GM23248 (cell line): ENCODE measurements around the gene ANGEL1. TPM values are rescaled to one million over a fixed set of nuclear protein-coding genes. Genes with fewer than 3 reads are reported as not detected.
A peak's percentile ranks its signal among the peaks of the same experiment; 100 is the strongest.

Source experiments
- DNase-seq: peaks from one replicate; pipeline ENCODE4 v3.0.0-alpha.2; 2015
- H2AFZ ChIP-seq: fragments of 200-600 bp; sonication (generic); 2 replicates; pipeline ENCODE4 v1.6.1; 2016; ENCODE audit warnings: antibody characterized with exemption
- H3F3A ChIP-seq: fragments of 200-600 bp; sonication (generic); 2 replicates; pipeline ENCODE4 v1.6.1; 2016; ENCODE audit warnings: mild to moderate bottlenecking, antibody characterized with exemption, mixed run types; ENCODE audit not compliant: insufficient read depth
- H3K27ac ChIP-seq: fragments of 200-600 bp; sonication (generic); 2 replicates; pipeline ENCODE4 v1.5.1; 2016; ENCODE audit warnings: mild to moderate bottlenecking
- H3K27me3 ChIP-seq: fragments of 200-600 bp; sonication (generic); replicated peaks from 2 replicates; pipeline ENCODE4 v1.6.1; 2016; ENCODE audit warnings: mild to moderate bottlenecking; ENCODE audit not compliant: insufficient read depth
- H3K36me3 ChIP-seq: fragments of 200-600 bp; sonication (generic); 2 replicates; pipeline ENCODE4 v1.6.1; 2016; ENCODE audit warnings: low read depth, mild to moderate bottlenecking
- H3K4me1 ChIP-seq: fragments of 200-600 bp; sonication (generic); 2 replicates; pipeline ENCODE4 v1.6.1; 2016; ENCODE audit warnings: mild to moderate bottlenecking; ENCODE audit not compliant: insufficient read depth
- H3K4me2 ChIP-seq: fragments of 200-600 bp; sonication (generic); one replicate; pipeline ENCODE4 v1.6.1; 2016; ENCODE audit warnings: mild to moderate bottlenecking; ENCODE audit not compliant: unreplicated experiment
- H3K4me3 ChIP-seq: fragments of 200-600 bp; sonication (generic); 2 replicates; pipeline ENCODE4 v1.5.1; 2016; ENCODE audit warnings: mild to moderate bottlenecking
- H3K79me2 ChIP-seq: fragments of 200-600 bp; sonication (generic); 2 replicates; pipeline ENCODE4 v1.6.1; 2016; ENCODE audit warnings: mild to moderate bottlenecking; ENCODE audit not compliant: insufficient read depth
- H3K9ac ChIP-seq: fragments of 200-600 bp; sonication (generic); 2 replicates; pipeline ENCODE4 v1.6.1; 2016; ENCODE audit warnings: mild to moderate bottlenecking
- H3K9me2 ChIP-seq: fragments of 200-600 bp; sonication (generic); 2 replicates; pipeline ENCODE4 v1.6.1; 2016; ENCODE audit warnings: mixed run types, mild to moderate bottlenecking, moderate library complexity; ENCODE audit not compliant: insufficient read depth
- H3K9me3 ChIP-seq: fragments of 200-600 bp; sonication (generic); one replicate; pipeline ENCODE4 v1.6.1; 2017; ENCODE audit warnings: low read depth
- H4K20me1 ChIP-seq: fragments of 200-600 bp; sonication (generic); 2 replicates; pipeline ENCODE4 v1.6.0; 2016; ENCODE audit not compliant: insufficient read depth
- EZH2 ChIP-seq: fragments of 200-600 bp; sonication (generic); IDR thresholded peaks from 2 replicates; pipeline ENCODE4 v1.6.1; 2018; ENCODE audit warnings: antibody characterized with exemption, mild to moderate bottlenecking; ENCODE audit not compliant: insufficient read depth, poor library complexity, severe bottlenecking
- EZH2phosphoT487 ChIP-seq: fragments of 200-600 bp; sonication (generic); IDR thresholded peaks from 2 replicates; pipeline ENCODE4 v1.6.1; 2018; ENCODE audit warnings: antibody characterized with exemption, moderate library complexity, mild to moderate bottlenecking, low read depth; ENCODE audit not compliant: insufficient read depth
- WGBS, 2 experiments: methylation state at CpG; one replicate each; pipeline ENCODE4 v1.1.6; 2015 to 2017; ENCODE audit warnings: low lambda C conversion rate in 2 of 2, low coverage in 1 of 2; ENCODE audit errors: missing lambda C conversion rate in 2 of 2; 5-methylcytosine and 5-hydroxymethylcytosine counted together
- in situ Hi-C: fragments of 300-500 bp; cut with MboI; formaldehyde crosslinking; loops from 2 replicates; pipeline ENCODE4 v1.15.0; 2020
- polyA plus RNA-seq: library from polyadenylated mRNA; unstranded; fragments of >200 nt; fragmentation: Nextera tagmentation; extraction: Ambion mirVana; gene quantifications from 2 replicates; pipeline ENCODE4 v1.2.1, GENCODE V29; 2016
- total RNA-seq: library from RNA; depleted of rRNA; stranded (reverse); fragments of >200 nt; shearing (Covaris generic); gene quantifications from 2 replicates; pipeline ENCODE4 v1.2.3, GENCODE V29; 2014

ANGEL1 gene
- total and polyA plus RNA-seq, 2 experiments from 2014 or later, result 4.9 to 7.3 TPM

DNA sequence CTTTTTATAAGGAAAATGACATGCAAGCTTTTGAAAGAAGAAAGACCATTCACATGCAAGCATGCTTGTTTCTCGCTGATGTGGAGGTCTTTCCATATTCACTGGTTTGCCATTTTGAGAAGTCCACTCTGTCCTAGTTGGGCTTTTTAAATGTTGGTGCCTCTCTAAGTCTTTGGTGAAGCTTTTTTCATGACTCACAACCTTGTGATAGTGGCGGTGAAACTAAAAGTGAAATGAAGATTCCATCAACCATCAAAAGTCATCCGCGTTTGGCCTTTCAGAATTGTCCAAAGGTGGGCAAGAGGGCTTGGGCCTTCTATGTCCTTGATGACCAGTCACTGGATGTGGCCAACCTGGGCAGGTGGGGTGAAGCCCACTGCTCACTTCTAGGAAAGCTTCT, 17.9 kb upstream of the ANGEL1 start:
- Histone ChIP-seq H3K27ac (no peak overlapping the region), H3K9me3 (no peaks in the 10 kb centered on the region), H3K4me1 (no peaks in the 10 kb centered on the region), H3F3A (no peaks in the 10 kb centered on the region), H3K27me3 (no peaks in the 10 kb centered on the region), H3K4me2 (no peak overlapping the region), H3K9ac (no peak overlapping the region), H3K79me2 (no peaks in the 10 kb centered on the region), H4K20me1 (no peaks in the 10 kb centered on the region), H3K36me3 (no peaks in the 10 kb centered on the region), H3K4me3 (no peak overlapping the region), H2AFZ (no peak overlapping the region), H3K9me2 (no peaks in the 10 kb centered on the region)
- 75 to 78% methylated on average over 4 of the region's 4 CpGs for WGBS, 2 experiments
- DNase-seq, result no peak
- in situ Hi-C loops, result no loop called here
- no peak for TF ChIP-seq EZH2phosphoT487
- no peak for TF ChIP-seq EZH2

GRCh38 chr14:76829650-76830421, 17.2 kb upstream of the ANGEL1 start:
- no peaks in the 10 kb centered on the region for H4K20me1 ChIP-seq
- in situ Hi-C loops, result no loop called here
- no peaks in the 10 kb centered on the region for H3K4me1 ChIP-seq
- TF ChIP-seq EZH2phosphoT487, result no peak
- no peak for TF ChIP-seq EZH2
- no peaks in the 10 kb centered on the region for H3K9me3 ChIP-seq
- no peaks in the 10 kb centered on the region for H3K36me3 ChIP-seq
- no peaks in the 10 kb centered on the region for H3K79me2 ChIP-seq
- H3K27ac ChIP-seq, result no peak overlapping the region
- H3K9me2 ChIP-seq, result no peaks in the 10 kb centered on the region
- H3F3A ChIP-seq, result no peaks in the 10 kb centered on the region
- no peak overlapping the region for H3K9ac ChIP-seq
- no peak overlapping the region for H2AFZ ChIP-seq
- H3K4me2 ChIP-seq, result no peak overlapping the region
- H3K4me3 ChIP-seq, result no peak overlapping the region
- 37 to 39% methylated on average over 7 of the region's 7 CpGs for WGBS, 2 experiments
- no peaks in the 10 kb centered on the region for H3K27me3 ChIP-seq
- no peak for DNase-seq

- Histone ChIP-seq H3K9ac (no peak overlapping the region), H3K9me3 (no peaks in the 10 kb centered on the region), H3K9me2 (no peaks in the 10 kb centered on the region), H4K20me1 (no peaks in the 10 kb centered on the region), H3K27me3 (no peaks in the 10 kb centered on the region), H3F3A (no peaks in the 10 kb centered on the region), H3K79me2 (no peaks in the 10 kb centered on the region), H2AFZ (no peak overlapping the region), H3K36me3 (no peaks in the 10 kb centered on the region), H3K4me3 (no peak overlapping the region), H3K27ac (no peak overlapping the region), H3K4me1 (no peaks in the 10 kb centered on the region), H3K4me2 (no peak overlapping the region)
- DNase-seq, result peak; percentile 34
- in situ Hi-C loops, result no loop called here
- WGBS, 2 experiments, result 74 to 79% methylated on average over 3 of the region's 3 CpGs
- TF ChIP-seq EZH2 (no peak), EZH2phosphoT487 (no peak)
These were observed 16.3 kb upstream of the ANGEL1 start for GRCh38 chr14:76829013-76829365.

- DNase-seq, result no peak
- Histone ChIP-seq H4K20me1 (no peaks in the 10 kb centered on the region), H3K27me3 (no peaks in the 10 kb centered on the region), H3K4me1 (no peaks in the 10 kb centered on the region), H3F3A (no peaks in the 10 kb centered on the region), H3K9ac (peak overlapping the region; percentile 59), H3K36me3 (no peaks in the 10 kb centered on the region), H3K27ac (no peak overlapping the region), H2AFZ (peak overlapping the region; percentile 81), H3K9me3 (no peaks in the 10 kb centered on the region), H3K79me2 (no peaks in the 10 kb centered on the region), H3K9me2 (no peaks in the 10 kb centered on the region), H3K4me2 (peak overlapping the region; percentile 77), H3K4me3 (peak overlapping the region; percentile 66)
- WGBS, 2 experiments, result 49% methylated on average over 17 of the region's 17 CpGs
- TF ChIP-seq EZH2 (no peak), EZH2phosphoT487 (no peak)
- in situ Hi-C loops, result no loop called here
These were observed 15.8 kb upstream of the ANGEL1 start for GRCh38 chr14:76828339-76829012.
